Head of caudate nucleus (tissue), 42 donors: Measurements from ENCODE around the gene RAB3C.
A peak's percentile ranks its signal among the peaks of the same experiment; 100 is the strongest.

Source experiments
- DNase-seq, 42 donors: peaks; one replicate each; pipeline versions ENCODE4 v3.0.0 to v3.0.0-alpha.2; 2020 to 2021; ENCODE audit warnings: mixed read lengths in 7 of 42
- intact Hi-C: fragments of 100-400 bp; cut with DNase I; formaldehyde crosslinking; loops from one replicate; pipeline ENCODE4 v1.15.0; 2022

RAB3C gene

DNA sequence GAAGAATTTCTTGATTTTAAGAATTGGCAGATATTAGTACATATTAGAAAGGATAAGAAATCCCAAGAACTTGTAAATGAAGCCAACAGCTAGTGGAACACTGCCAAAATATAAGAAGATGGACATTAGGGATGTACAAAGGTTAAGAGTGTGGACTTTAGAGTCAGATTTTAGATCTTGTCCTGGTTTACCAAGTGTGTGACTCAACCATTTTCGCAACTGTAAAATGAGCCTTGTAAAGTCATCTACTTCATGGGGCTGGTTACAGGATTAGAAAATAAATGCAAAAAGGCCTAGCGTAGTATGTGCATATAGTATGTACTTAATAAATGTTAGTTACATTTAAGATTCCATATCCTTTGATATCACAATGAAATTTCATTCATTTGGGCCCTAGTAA is 260.0 kb downstream of the RAB3C start:
- intact Hi-C loops, result no loop called here
- no peak for DNase-seq

DNA sequence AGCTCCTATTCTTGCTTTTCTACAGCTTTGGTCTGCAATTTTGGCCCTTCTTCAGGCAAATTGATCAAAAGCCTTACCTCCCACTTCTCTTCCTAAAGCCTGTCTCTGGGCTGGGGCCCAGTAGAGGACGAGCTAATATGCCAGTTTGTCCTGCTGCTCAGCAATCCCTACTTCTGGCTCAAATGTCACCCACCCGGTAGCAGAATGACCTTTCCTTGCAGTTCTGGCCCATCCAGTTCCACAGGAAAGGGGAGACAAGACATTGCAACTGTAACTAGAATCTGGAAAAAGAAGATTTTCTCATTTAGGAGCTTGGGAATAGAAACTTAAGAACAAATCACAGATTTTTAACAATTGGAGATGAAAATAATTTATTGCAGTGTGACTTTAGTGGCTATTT is 261.5 kb downstream of the RAB3C start:
- no peak for DNase-seq
- intact Hi-C loops, result no loop called here

DNA sequence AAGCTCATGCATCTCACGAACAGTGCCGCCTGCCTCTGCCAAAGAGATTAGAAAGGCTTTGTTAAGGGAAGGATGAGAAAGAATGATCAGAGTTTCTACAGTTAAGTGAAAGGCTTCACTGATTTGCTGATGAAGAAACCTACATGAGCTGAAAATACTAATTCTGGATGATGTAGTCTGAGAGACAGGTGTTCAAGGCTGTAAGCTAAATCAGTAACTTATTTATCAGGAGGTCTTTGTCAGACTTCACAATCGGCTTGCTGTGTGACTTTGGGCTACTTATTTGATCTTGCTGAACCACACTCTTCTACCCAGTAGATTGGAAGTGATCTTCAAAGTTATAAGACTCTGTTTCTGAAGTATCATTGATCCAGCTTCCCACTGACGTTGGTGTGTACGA is 264.2 kb downstream of the RAB3C start:
- intact Hi-C loops, result no loop called here
- no peak for DNase-seq

DNA sequence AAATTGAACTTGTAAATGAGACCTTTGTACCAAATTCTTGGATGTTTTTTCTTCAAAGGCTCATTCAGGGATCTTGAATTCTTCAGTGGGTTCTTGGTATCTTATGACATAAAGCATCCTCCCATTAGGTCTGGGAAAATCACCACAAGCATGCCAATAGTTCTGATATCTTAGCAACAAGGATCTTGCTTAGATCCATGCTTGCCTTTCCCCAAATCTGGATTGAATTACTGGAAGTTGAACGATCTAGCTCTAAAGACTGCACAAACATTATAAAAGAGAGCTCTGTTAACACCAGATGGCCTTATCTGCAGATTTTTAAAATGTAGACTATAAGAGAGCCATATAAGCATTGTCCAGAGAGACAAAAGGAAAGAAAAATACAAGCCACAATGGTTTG is 266.3 kb downstream of the RAB3C start:
- DNase-seq, result no peak
- intact Hi-C loops, result no loop called here

DNA sequence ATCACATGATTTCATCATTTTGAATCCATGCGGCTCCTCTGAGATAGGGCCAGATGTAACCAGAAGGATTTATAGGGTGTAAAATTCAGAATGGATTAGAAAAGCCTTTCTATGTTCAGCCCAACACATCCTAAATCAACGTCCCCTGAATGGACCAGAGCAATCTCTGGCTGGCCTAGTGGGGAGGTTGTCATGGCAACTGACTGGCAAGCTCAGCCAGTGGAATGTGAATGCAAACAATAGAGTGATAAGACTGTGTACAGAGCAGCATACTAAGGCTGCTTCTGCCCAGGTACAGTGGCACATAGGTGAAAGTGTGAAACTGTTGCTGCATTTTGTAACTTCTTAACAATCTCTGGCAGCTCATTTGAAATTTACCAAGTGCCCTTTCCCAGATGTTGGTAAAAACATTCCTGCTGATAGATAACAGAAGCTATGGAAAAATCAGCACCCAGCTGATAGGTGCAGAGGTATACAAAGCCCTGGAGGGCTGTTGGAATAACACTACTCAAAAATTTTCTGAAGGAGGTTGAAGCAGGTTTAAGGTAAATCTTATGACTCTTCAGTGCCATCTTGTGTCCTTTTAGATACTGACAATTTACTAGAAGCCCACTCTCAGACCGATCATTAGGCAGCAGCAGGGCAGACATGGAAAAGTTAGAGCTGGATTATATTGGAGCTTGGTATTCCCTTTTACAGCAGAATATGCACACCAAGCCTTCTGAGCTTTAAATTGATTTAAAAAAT is 267.2 kb downstream of the RAB3C start:
- peak in 7 of 42 donors; percentile 4 to 18 (median 8) for DNase-seq
- intact Hi-C loops, result loop anchor here (5.0 kb wide), 1 partner anchor 353 kb away; no protein-coding TSS in a partner anchor

DNA sequence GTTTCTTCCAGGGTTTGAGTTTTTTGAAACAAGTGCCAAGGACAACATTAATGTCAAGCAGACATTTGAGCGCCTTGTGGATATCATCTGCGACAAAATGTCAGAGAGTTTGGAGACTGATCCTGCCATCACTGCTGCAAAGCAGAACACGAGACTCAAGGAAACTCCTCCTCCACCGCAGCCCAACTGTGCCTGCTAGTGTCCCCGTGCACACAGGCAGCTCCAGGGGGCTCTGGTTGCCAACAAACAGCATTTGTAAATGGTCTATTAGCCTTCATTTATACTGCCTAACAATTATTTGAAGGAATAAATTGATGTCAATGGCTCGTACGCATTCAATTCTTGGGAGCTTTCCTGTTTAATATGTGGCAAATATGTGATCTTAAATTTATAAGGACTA is 268.3 kb downstream of the RAB3C start:
- intact Hi-C loops, result loop anchor here (5.0 kb wide), 1 partner anchor 354 kb away; no protein-coding TSS in a partner anchor
- DNase-seq, result no peak

DNA sequence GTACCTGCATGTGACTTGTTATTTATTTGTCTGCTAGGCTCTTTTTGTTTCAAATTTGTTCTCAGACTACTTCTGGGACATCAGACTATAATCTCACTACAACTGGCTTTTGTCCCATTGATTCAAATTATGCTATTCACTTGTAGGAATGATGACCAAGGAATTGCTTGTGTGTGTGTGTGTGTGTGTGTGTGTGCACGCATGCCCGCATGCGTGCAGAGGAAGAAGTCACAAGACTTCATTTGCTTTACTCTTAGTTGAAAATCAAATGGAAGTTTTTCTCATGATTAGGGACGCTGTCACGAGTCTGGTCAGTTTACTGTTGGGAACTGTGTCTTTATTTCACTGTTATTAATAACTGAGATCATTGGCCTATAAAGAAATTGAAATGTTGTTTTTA is 268.7 kb downstream of the RAB3C start:
- intact Hi-C loops, result loop anchor here (5.0 kb wide), 1 partner anchor 354 kb away; no protein-coding TSS in a partner anchor
- no peak for DNase-seq

DNA sequence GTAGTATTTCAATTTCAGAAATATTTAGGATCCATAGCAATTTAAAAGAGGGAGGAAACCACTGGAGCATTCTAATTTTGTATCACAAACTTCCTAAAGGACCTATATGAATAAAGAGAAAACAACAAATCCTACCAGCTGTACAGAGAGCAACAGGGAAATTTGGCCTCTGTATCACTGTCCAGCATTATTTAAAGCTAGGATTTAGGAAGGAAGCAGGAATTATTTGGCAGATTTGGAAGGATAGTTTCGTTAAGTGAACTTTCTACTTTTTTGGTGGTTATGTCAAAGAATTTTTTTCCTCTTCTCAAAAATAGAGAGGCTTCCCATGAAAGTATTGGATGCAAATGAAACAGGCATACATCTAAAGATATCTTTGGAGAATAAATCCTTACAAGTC is 269.7 kb downstream of the RAB3C start:
- intact Hi-C loops, result loop anchor here (5.0 kb wide), 1 partner anchor 355 kb away; no protein-coding TSS in a partner anchor
- no peak for DNase-seq

DNA sequence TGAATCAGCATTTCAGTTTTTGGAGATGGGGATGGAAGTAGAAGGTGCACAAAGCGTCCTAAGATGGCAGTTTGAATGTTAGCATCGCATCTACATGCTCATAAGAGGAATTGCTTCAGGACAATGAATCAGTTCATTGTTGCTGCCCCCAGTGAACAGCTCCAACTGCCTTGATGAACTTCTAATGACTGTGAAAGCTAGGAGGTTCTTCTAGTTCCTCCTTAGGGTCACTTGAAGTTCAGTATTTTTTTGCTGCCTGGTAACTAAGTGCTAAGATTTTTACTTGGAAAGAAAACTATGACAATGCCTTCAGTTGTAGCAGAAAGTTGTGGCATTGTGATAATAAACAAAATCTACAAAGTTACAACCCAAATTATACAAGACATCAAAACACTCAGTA is 271.6 kb downstream of the RAB3C start:
- DNase-seq, result no peak
- intact Hi-C loops, result loop anchor here (5.0 kb wide), 1 partner anchor 357 kb away; no protein-coding TSS in a partner anchor

DNA sequence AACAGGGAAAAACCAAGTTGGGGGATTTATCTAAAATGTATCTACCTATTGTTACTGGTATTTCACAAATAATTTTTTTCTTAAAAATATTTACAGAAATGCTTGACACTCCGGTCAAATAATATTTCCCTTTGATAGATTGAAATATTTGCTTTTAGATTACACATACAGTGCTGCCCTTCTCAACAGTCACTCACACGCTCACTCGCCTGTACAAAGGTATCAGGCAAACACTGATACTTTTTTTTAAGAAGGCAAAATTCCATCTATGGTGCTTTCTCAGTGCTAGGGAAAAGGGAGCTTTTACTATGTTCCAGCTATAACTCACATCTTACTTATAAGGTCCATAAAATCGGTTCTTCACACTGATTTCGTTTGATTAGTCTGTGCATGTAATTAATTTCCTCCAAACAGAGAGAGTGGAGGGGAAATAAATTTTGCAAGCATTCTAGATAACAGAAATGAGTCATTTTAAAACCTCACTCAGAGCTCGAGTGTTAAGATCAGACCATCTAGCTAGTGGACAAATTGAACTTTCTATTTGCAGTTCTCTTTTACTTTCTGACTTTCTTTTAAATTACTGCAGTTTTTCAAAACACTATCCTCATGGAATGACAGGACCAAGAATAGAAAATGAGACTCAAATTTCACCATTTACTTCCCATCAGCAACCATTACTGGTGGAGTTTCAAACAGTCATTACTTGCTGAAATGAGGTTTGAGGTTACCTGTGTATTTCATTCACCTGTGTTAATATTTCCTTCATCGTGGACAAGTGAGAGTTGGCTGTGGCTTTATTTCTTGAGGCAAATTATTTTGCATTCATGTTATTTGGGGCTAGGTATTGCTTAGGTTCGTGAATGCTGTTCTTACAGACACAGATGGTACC is 273.2 kb downstream of the RAB3C start:
- DNase-seq, result no peak
- intact Hi-C loops, result no loop called here

DNA sequence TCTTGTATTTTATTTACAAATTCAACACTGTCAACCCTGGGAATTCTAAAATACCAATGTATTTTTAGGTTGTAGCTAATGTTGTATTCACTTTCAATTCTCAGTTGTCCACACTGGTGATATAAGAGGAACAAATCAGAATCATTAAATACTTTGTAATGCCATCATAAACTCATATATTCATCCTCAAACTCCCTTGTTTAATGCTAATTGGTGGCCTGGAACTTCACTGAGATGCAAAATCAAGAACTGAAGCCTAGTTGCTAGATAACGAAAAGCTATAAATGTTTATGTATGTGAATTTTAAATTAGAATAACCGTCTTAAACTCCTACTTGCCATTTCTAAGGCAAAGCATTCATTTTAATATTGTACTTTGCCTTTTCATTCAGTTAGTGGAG is 274.7 kb downstream of the RAB3C start:
- no peak for DNase-seq
- intact Hi-C loops, result no loop called here

DNA sequence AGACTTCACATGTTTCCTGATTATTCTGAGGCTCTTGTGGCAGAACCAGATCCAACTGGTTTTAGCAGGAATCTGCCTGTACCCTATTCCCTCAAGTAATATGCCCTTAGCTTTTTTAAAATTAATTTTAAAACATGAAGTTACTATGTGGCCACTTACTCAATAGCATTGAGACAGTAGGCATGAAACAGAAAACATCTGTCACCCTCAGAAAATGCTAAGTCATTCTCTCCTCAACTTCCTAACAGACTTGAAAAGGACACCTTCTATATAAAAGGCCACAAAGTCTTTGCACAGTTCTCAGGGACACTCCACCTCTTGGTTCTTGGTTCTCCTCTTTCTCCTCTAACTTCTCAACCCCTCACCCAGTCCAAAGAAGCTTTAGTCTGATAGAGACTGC is 277.8 kb downstream of the RAB3C start:
- no peak for DNase-seq
- intact Hi-C loops, result no loop called here

DNA sequence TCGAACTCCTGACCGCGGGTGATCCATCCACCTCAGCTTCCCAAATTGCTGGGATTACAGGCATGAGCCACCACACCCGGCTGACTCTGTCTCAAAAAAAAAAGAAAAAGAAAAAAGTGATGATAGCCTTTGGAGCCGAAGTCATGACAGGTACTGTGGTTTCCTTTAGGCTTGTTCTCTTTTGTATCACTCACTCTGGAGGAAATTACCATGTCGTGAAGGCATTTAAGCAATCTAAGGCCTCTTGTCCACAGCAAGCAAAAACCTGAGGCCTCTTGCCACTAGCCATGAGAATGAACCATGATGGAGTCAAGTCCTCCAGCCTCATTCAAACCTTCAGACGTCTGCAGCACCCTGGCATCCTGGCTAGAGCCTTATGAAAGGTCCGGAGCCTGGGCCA is 286.1 kb downstream of the RAB3C start:
- DNase-seq, result no peak
- intact Hi-C loops, result no loop called here

DNA sequence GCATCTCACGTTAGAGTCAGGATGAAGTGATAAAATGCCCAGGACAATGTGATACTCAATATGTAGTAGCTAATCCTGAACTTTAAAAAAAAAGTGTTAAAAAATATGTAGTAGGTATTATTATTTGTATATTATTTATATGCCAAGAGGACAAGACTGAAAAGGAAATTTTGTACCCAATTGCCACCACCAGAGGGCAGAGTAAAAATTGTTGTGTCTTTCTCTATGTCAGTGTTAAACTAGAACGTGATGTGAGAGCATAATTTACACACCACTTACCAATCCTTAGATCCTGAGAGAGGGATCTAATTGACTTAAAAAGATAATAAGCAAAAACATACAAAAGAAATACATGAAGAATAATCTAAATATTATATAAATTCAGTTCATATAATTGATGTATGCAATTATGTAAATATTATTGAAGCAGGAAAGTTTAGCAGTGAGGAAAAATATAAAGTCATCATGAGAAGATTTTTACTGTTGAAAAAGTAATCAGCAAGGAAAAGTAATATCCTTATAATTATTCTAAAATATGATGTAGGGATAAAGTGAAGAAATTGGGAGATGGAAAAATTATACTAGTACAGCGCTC is 288.9 kb downstream of the RAB3C start:
- intact Hi-C loops, result no loop called here
- peak in 12 of 42 donors; percentile 22 to 65 (median 31) for DNase-seq

DNA sequence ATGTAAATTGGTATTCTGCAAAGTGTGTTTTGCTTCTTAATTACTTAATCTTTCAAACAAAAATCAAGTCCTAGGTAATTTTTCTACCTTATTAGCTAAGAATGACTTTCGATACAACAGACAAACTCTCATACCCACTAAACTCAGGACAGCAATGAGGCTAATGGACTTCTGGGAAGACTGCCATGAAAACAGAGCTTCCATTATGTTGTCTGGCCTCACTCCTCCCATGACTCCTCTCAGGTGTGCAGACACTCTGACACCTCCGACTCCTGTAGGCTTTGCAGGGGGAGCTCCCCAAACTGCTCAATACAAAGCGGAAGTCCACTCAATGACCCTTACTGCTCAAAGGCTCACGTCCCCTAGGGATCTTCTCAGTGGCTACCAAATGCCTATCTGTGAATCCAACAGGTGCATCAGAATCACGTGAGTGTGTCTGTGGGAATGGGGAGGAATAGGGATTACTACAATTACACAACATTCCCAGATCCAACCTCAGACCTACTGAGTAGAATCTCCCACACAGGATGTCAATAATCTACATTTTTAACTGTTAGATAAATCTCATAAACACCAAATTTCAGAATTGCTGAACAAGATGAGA is 289.9 kb downstream of the RAB3C start:
- intact Hi-C loops, result no loop called here
- DNase-seq, result no peak

DNA sequence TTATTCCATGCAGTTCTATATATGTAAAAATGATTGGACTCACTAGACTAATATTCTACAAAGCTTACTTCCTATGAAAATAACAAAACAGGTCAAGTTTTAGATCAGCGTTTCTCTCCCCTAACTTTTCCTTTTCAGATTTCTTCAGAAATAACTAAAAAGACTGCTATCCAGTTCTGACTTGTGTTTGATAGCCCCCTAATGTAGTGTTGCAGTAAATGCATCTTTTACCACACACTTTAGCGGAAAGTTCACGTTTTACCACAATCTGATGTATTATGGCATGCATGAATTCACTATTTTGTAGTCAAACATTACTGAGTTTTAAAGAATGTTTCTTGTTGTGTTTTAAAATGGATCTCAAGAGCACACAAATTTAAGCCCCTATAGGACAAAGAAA is 292.7 kb downstream of the RAB3C start:
- intact Hi-C loops, result no loop called here
- no peak for DNase-seq

DNA sequence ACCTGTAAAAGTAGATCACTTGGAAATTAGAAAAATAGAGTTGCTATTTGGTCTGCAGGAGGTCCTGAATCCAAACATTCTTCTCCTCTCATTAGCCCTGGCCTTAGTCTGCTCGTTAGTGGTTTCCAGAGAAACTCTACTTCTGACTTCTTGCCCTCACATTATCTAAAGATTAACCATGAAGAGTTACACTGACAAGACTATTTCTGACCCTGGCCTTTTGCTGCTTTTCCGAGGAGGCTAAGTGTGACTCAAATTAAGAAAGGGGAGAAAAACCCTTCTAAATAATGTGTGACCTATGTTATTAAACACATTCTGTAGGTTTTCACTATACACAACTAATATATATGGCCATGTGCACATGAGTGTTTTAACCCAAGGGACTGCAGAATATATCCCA is 302.4 kb downstream of the RAB3C start:
- no peak for DNase-seq
- intact Hi-C loops, result loop anchor here (5.0 kb wide), 1 partner anchor 122 kb away; no protein-coding TSS in a partner anchor

DNA sequence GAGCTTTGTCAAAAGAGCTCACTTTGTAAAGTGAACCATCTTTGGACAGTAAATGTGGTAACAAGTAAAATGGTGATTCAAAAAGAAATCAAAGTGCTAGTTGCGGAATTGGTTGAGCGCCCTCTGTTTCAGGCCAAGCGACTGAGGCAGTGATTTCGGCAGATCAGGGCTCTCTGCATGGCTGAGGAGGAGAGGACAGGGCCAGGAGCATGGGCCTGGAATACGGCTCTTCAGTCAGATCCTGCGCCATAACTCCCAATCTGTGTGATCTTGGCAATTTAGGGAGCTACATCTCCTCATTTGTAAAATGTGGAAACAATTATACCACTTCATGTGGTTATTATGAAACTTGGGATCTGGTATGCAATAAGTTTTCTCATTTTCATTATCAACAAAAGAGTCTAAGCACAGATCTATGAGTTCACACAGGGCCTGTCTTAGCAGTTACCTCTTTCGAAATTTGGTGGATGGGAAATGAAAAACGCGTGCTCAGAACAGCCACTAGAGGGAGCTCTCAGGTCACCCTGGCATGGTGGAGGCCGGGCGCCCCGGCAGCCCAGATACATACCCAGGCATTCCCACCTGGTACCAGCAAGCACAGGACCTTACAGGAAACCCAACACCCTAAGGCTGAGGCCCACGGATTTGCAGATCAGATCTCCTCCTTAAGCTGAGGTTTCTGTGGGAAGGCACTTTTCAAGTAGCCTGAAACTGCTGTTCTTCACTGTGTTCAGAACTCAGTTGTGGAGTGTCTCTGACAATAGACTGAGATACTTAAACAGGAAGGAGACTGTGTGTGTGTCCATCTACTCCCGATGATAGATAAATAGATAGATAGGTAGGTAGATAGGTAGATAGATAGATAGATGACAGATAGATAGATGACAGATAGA is 303.7 kb downstream of the RAB3C start:
- intact Hi-C loops, result loop anchor here (5.0 kb wide), 1 partner anchor 121 kb away; no protein-coding TSS in a partner anchor
- peak in 41 of 42 donors; percentile 21 to 82 (median 68) for DNase-seq
